ENCODE results near the gene NME4.

DNA sequence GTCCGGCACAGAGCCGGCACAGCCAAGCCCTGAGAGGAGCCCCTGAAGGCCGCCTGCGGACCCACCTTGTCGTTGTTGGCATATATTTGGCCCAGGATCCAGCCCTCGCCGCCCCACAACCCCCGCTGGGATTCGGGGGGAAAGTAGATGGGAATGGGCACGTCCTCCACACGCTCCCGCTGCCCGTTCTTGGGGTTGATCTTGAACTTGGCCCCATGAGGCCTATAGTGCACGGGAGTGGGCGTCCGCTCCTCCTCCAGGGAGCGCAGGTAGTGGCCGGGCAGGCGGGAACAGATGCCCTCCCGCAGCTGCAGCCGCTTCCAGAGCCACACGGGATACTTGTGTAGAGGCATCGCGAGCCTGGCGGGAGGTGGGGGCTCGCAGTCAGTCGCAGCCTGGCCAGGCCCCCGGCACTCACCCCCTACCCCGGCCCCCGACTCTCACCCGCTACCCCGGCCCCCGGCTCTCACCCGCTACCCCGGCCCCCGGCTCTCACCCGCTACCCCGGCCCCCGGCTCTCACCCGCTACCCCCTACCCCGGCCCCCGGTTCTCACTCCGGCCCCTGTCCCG lies 27.0 kb upstream of the NME4 start:
- TF ChIP-seq CTCF (IDR thresholded peaks at IDR 0.05) (no peak), EZH2 (IDR thresholded peaks at IDR 0.05; ENCODE audit: borderline replicate concordance, insufficient read depth, low read depth, low read length, poor library complexity, severe bottlenecking) (no peak)
